Endothelial cell of umbilical vein (primary cell): ENCODE data around the gene TUFM.

Source experiments
- EZH2 ChIP-seq: IDR thresholded peaks from 2 replicates; pipeline ENCODE4 v1.6.1; 2012; ENCODE audit warnings: borderline replicate concordance, low read depth, mild to moderate bottlenecking, moderate library complexity, low read length, inconsistent platforms; ENCODE audit not compliant: severe bottlenecking
- MAX ChIP-seq: IDR thresholded peaks from 2 replicates; pipeline ENCODE4 v1.6.1; 2011; ENCODE audit not compliant: insufficient read depth, insufficient read length
- MYC ChIP-seq: IDR thresholded peaks from one replicate; pipeline ENCODE4 v1.6.1; 2011; ENCODE audit warnings: mild to moderate bottlenecking, low read depth, low read length
- TF ChIP-seq, protein P1 (sequence below), 2 donors: IDR thresholded peaks; 1 replicate in 1 of 2; 2 replicates in 1 of 2; pipeline ENCODE4 v1.5.1; 2011; ENCODE audit warnings: low read length in 2 of 2, mild to moderate bottlenecking in 2 of 2, moderate library complexity in 2 of 2, control low read depth in 1 of 2, inconsistent platforms in 1 of 2, low read depth in 1 of 2; ENCODE audit not compliant: insufficient read depth in 1 of 2; ENCODE audit errors: extremely low read depth in 1 of 2

GRCh38 chr16:28842696-28843095 is 3.5 kb downstream of the TUFM start:
- TF ChIP-seq MAX (no peak), MYC (no peak), EZH2 (no peak)
- TF ChIP-seq, protein P1, sequence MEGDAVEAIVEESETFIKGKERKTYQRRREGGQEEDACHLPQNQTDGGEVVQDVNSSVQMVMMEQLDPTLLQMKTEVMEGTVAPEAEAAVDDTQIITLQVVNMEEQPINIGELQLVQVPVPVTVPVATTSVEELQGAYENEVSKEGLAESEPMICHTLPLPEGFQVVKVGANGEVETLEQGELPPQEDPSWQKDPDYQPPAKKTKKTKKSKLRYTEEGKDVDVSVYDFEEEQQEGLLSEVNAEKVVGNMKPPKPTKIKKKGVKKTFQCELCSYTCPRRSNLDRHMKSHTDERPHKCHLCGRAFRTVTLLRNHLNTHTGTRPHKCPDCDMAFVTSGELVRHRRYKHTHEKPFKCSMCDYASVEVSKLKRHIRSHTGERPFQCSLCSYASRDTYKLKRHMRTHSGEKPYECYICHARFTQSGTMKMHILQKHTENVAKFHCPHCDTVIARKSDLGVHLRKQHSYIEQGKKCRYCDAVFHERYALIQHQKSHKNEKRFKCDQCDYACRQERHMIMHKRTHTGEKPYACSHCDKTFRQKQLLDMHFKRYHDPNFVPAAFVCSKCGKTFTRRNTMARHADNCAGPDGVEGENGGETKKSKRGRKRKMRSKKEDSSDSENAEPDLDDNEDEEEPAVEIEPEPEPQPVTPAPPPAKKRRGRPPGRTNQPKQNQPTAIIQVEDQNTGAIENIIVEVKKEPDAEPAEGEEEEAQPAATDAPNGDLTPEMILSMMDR (IDR thresholded peaks at IDR 0.05; ENCODE audit: extremely low read depth in 1 of 2, insufficient read depth in 1 of 2, low read depth in 1 of 2, low read length in 2 of 2), result no peak
